Large intestine (tissue), 3 donors: Measurements from ENCODE around the gene LATS2. TPM values are rescaled to one million over a fixed set of nuclear protein-coding genes. Genes with fewer than 3 reads are reported as not detected.

Experiments
- DNase-seq, 2 donors: peaks; one replicate each; pipeline versions ENCODE4 v3.0.0 to v3.0.0-alpha.2; 2013
- H3K27ac ChIP-seq: one replicate; pipeline ENCODE4 v1.5.1; 2013; ENCODE audit warnings: low read length
- H3K27me3 ChIP-seq: 2 replicates; pipeline ENCODE4 v1.6.1; 2013; ENCODE audit warnings: low read length; ENCODE audit not compliant: control insufficient read depth, insufficient read depth
- H3K36me3 ChIP-seq: 2 replicates; pipeline ENCODE4 v1.6.1; 2013; ENCODE audit warnings: low read length; ENCODE audit not compliant: control insufficient read depth, insufficient read depth
- H3K4me1 ChIP-seq: one replicate; pipeline ENCODE4 v1.6.1; 2013; ENCODE audit warnings: low read length; ENCODE audit not compliant: control insufficient read depth, insufficient read depth
- H3K4me3 ChIP-seq: one replicate; pipeline ENCODE4 v1.5.1; 2013; ENCODE audit warnings: low read length
- H3K9me3 ChIP-seq: one replicate; pipeline ENCODE4 v1.6.1; 2013; ENCODE audit warnings: mild to moderate bottlenecking, low read depth, low read length, moderate library complexity; ENCODE audit not compliant: control insufficient read depth
- WGBS: methylation state at CpG from one replicate; pipeline ENCODE4 v1.1.5; 2013; ENCODE audit warnings: low lambda C conversion rate; ENCODE audit not compliant: insufficient coverage; 5-methylcytosine and 5-hydroxymethylcytosine counted together
- polyA plus RNA-seq: library from polyadenylated mRNA; unstranded; fragments of 120-200 nt; gene quantifications from one replicate; pipeline ENCODE4 v1.2.1, GENCODE V29; 2013

Gene LATS2
- polyA plus RNA-seq, 1 donor: 7.4 TPM

DNA sequence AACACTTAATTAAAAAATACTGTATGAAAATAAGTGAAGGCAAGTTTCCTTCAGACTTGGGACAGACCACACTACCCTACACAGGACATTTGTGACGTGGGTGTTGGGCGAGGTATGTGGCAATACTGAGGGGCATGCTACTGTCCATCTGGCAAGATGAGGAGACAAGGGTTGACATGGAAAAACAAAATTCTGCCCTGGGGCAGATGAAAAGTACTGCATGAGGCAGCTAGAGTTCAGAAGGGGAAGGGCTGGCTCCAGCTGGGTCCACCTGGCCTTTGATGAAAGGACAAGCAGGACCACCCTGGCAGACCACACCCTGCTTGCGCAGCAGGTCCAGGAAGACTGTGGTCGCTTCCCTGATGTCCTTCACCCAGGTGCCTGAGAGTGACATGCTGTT lies 43.2 kb downstream of the LATS2 start:
- Histone ChIP-seq H3K36me3 (no peaks in the 10 kb centered on the region), H3K4me3 (no peak overlapping the region), H3K27ac (no peak overlapping the region), H3K9me3 (no peaks in the 10 kb centered on the region), H3K4me1 (peaks cover 3% of the 10 kb centered on the region), H3K27me3 (no peaks in the 10 kb centered on the region)
- DNase-seq: no peak
- no CpG with 5 or more reads among the region's 4 CpGs for whole genome bisulfite sequencing

DNA sequence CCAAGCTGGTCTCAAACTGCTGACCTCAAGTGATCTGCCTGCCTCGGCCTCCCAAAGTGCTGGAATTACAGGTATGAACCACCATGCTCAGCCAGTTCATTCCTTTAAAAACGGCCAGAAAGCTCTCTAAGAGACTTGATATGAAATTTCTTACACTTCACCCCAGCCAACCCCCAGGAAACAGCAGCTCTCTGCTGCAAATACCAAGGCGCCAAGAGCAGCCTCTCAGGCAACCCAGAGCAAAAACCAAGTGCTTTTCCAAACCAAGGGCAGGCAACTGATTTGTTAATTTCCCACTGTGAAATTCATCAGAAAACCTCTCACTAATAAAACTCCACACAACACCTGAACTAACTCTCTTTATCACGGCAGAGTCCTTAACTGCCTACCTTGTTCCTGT lies 44.9 kb downstream of the LATS2 start:
- H3K4me1 ChIP-seq: peaks cover under 1% of the 10 kb centered on the region

GRCh38 chr13:21015284-21015683 lies 46.1 kb downstream of the LATS2 start:
- Histone ChIP-seq H3K9me3 (no peaks in the 10 kb centered on the region), H3K27me3 (no peaks in the 10 kb centered on the region), H3K4me1 (no peaks in the 10 kb centered on the region), H3K4me3 (no peak overlapping the region), H3K27ac (no peak overlapping the region), H3K36me3 (no peaks in the 10 kb centered on the region)
- no peak for DNase-seq
- WGBS: no CpG with 5 or more reads among the region's 1 CpG

More for the DNA sequence above, 44.9 kb downstream of the LATS2 start:
- H3K27ac ChIP-seq: no peak overlapping the region
- H3K36me3 ChIP-seq: no peaks in the 10 kb centered on the region
- H3K9me3 ChIP-seq: no peaks in the 10 kb centered on the region
- DNase-seq: no peak
- no peak overlapping the region for H3K4me3 ChIP-seq
- WGBS: no CpG with 5 or more reads among the region's 4 CpGs
- H3K27me3 ChIP-seq: no peaks in the 10 kb centered on the region

DNA sequence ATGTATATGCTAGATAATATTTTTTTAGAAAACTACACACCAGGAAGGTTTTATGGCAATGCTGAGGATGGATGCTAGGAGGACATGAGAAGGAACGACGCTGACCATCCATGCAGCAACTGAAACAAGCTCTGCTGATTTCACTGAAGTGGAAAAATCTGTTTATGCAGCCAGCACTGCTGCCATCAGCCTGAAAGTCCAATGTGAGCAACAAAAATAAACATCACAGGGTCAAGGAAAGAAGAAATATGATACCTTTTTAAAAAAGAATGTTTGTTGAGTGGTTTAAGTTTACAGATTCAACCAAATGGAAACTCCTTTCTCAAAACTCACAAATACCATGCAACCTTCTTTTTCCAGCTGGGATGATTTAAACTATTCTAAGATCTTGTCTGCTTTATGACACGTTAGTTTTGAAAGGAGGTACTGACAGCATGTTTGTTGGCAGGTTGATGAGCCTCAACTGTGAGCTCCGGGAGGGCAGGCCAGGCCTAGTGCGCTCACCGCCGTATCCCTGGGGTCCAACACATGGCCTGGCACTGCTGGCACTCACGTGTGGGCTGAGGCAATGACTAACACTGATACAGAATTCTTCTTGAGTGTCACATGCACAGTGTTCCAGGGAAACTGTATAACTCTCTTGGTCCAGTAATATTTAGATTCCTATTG lies 46.8 kb downstream of the LATS2 start:
- no peaks in the 10 kb centered on the region for H3K9me3 ChIP-seq
- H3K27ac ChIP-seq: no peak overlapping the region
- DNase-seq: no peak
- H3K27me3 ChIP-seq: no peaks in the 10 kb centered on the region
- no peaks in the 10 kb centered on the region for H3K4me1 ChIP-seq
- no peaks in the 10 kb centered on the region for H3K36me3 ChIP-seq
- no peak overlapping the region for H3K4me3 ChIP-seq
- whole genome bisulfite sequencing: no CpG with 5 or more reads among the region's 8 CpGs

- no peaks in the 10 kb centered on the region for H3K9me3 ChIP-seq
- no peaks in the 10 kb centered on the region for H3K27me3 ChIP-seq
- H3K4me1 ChIP-seq: no peaks in the 10 kb centered on the region
- H3K27ac ChIP-seq: no peak overlapping the region
- WGBS: no CpG with 5 or more reads among the region's 6 CpGs
- H3K4me3 ChIP-seq: no peak overlapping the region
- H3K36me3 ChIP-seq: no peaks in the 10 kb centered on the region
- DNase-seq: no peak
These were observed 47.3 kb downstream of the LATS2 start for GRCh38 chr13:21014139-21014501.

- Histone ChIP-seq H3K4me1 (no peaks in the 10 kb centered on the region), H3K9me3 (no peaks in the 10 kb centered on the region)
- WGBS: no CpG with 5 or more reads among the region's 4 CpGs
These were observed 47.7 kb downstream of the LATS2 start for GRCh38 chr13:21013682-21014038.

GRCh38 chr13:21012841-21013681 lies 48.3 kb downstream of the LATS2 start:
- Histone ChIP-seq H3K4me3 (no peak overlapping the region), H3K9me3 (no peaks in the 10 kb centered on the region), H3K27me3 (no peaks in the 10 kb centered on the region), H3K27ac (no peak overlapping the region), H3K36me3 (no peaks in the 10 kb centered on the region), H3K4me1 (no peaks in the 10 kb centered on the region)
- 42% methylated on average over 2 of the region's 5 CpGs for WGBS
- DNase-seq: no peak

More at GRCh38 chr13:21013682-21014038, 47.7 kb downstream of the LATS2 start:
- no peaks in the 10 kb centered on the region for H3K36me3 ChIP-seq
- no peak overlapping the region for H3K4me3 ChIP-seq
- H3K27me3 ChIP-seq: no peaks in the 10 kb centered on the region
- H3K27ac ChIP-seq: no peak overlapping the region
- no peak for DNase-seq

DNA sequence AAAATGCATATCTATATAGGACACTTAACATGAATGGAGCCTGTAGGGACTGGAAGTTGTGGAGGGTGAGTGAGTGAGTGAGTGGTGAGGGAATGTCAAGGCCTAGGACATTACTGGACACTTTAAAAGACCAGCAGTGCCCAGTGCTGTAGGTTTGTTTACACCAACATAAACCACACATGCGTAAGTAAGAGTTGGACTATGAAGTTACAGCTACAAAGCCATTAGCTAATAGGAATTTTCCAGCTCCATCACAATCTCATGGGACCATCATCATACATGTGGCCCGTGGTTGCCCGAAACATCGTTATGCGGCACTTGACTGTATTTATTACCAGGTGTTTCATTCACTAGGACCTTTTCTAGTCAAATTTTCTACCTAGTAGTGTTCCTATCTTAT lies 49.2 kb downstream of the LATS2 start:
- 50% methylated on average over 2 of the region's 5 CpGs for WGBS
- Histone ChIP-seq H3K4me1 (no peaks in the 10 kb centered on the region), H3K27ac (no peak overlapping the region), H3K4me3 (no peak overlapping the region), H3K27me3 (no peaks in the 10 kb centered on the region), H3K36me3 (no peaks in the 10 kb centered on the region), H3K9me3 (no peaks in the 10 kb centered on the region)
- no peak for DNase-seq

DNA sequence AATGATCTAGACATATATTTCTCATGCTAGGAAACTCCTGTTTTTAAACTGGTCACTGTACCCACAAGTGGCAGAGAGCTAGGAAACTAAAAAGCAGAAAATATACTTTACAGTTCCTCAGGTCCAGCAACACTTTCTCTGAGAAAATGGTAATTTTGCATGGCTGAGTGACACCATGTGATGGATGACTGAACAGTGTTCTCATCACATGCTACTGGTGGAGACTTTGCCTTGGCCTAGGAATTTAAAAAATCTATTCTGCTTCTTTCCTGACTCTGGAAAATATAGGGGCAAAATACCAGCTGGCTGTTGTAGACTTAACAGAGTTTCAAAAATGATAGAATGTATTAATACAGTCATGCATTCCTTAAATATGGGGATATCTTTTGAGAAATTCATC lies 50.0 kb downstream of the LATS2 start:
- Histone ChIP-seq H3K9me3 (no peaks in the 10 kb centered on the region), H3K4me3 (no peak overlapping the region), H3K4me1 (no peaks in the 10 kb centered on the region), H3K27ac (no peak overlapping the region), H3K27me3 (no peaks in the 10 kb centered on the region), H3K36me3 (no peaks in the 10 kb centered on the region)
- DNase-seq: no peak

- Histone ChIP-seq H3K4me3 (no peak overlapping the region), H3K27ac (no peak overlapping the region), H3K36me3 (no peaks in the 10 kb centered on the region), H3K4me1 (no peaks in the 10 kb centered on the region), H3K27me3 (no peaks in the 10 kb centered on the region), H3K9me3 (no peaks in the 10 kb centered on the region)
- DNase-seq: no peak
- 100% methylated on average over 1 of the region's 1 CpG for WGBS
These were observed 50.8 kb downstream of the LATS2 start for GRCh38 chr13:21010621-21011020.

- H3K36me3 ChIP-seq: no peaks in the 10 kb centered on the region
- no peaks in the 10 kb centered on the region for H3K4me1 ChIP-seq
- 90% methylated on average over 2 of the region's 7 CpGs for WGBS
- H3K27ac ChIP-seq: no peak overlapping the region
- no peak for DNase-seq
- no peak overlapping the region for H3K4me3 ChIP-seq
- no peaks in the 10 kb centered on the region for H3K27me3 ChIP-seq
- no peaks in the 10 kb centered on the region for H3K9me3 ChIP-seq
These were observed 52.4 kb downstream of the LATS2 start for GRCh38 chr13:21009036-21009435.
